HG03108 (cell line): ENCODE measurements around the gene UNC13B.

Experiments
- ATAC-seq: cut with Tn5 transposase; IDR thresholded peaks from one replicate; pipeline ENCODE4 v1.9.1; 2021; ENCODE audit warnings: moderate library complexity; ENCODE audit not compliant: unreplicated experiment

UNC13B gene

GRCh38 chr9:35272989-35273388 is 111.2 kb downstream of the UNC13B start:
- no peak for ATAC-seq

- no peak for ATAC-seq
Measured at GRCh38 chr9:35273591-35273990, 111.8 kb downstream of the UNC13B start.

- no peak for ATAC-seq
Measured at GRCh38 chr9:35274993-35275392, 113.2 kb downstream of the UNC13B start.

GRCh38 chr9:35277171-35277520 is 115.3 kb downstream of the UNC13B start:
- ATAC-seq: no peak

DNA sequence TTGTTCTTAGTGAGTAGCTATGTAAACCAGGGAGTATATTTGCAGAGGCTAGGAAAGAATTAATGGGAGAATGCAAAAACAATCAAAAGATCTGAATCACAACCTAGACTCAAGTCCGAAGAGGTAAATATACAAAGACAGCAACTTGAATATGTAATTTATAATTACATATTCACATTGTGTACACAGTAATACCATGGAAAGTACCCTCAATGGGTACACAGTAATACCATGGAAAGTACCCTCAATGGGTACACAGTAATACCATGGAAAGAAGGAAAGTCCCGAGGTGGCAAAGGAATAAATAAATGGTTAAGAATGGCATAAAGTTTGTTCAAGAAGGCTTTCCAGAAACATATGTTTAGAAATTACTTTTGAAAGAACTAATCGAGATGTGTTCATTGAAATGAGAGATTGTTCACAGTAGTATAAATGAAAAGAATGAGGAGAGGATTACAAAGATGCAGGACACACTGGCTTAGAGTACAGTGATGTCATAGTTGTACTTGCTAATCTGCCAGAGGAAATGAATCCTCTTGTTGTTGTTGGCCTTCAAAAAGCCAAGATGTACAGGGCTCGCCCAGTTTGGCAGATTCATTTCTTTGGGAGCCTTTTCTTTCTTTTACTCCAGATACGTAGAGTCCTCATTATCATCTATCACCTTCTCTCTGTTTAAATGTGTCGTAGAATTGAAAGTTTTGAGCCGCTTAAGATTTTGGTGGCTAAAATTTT is 116.0 kb downstream of the UNC13B start:
- ATAC-seq: no peak

DNA sequence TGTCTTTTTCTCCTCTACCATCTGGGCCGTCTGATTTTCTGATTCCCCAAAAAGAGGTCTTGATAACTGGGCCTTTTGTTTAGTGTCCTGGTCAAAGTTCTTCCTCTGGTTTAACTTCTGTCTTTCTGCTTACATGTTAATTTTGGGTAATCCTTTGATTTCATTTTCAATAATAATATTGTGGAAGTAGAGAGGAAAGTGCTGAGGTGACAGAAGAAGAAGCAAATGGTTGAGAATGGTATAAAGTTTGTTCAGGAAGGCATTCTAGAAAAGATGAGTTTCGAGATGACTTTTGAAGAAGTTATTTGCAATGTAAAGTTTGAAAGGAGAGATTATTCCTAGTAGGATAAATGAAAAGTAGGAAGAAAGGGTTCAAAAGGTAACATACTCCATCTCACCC is 118.1 kb downstream of the UNC13B start:
- no peak for ATAC-seq

GRCh38 chr9:35280399-35280798 is 118.6 kb downstream of the UNC13B start:
- ATAC-seq: no peak

- ATAC-seq: no peak
Measured at GRCh38 chr9:35285731-35286130, 123.9 kb downstream of the UNC13B start.

DNA sequence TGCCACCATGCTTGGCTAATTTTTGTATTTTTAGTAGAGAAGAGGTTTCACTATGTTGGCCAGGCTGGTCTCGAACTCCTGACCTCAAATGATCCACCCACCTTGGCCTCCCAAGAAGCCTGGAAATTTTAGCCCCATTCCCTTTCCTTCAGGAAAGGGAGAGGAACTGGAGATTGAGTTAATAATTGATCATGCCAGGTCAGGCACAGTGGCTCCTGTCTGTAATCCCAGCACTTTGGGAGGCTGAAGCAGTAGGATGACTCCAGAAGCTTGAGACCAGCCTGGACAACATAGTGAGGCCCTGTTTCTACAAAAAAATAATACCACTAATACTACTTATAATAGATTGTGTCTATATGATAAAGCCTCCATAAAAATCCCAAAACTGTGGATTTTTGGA is 124.6 kb downstream of the UNC13B start:
- ATAC-seq: no peak

DNA sequence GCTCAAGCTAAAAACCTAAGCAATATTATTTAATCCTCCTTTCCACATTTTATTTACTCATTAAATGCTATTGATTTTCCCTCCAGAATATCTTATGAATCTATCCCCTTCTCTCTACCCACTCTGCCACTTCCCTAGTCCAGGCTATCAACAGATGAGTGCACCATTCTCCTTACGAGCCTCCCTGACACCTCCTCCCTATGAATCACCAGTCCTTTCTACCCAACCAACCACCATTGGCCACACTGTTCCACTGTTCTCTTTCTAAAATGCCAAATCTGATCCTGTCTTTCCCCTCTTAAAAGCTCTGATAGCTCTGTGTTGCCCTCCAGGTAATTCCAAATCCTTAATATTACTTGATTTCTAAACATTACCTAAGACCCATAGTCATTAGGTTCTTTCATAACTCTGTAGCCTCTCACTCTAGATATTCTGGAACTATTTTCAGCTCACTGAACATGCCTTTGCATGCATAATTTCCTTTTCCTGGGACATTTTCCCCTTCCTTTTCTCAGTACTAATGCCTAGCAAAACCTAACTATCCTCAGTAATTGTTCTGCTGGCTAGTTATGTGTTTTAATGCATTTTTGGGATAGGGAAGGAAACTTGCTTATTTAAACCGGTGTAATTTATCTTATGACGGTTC is 126.3 kb downstream of the UNC13B start:
- ATAC-seq: no peak

- no peak for ATAC-seq
Measured at GRCh38 chr9:35288778-35289177, 127.0 kb downstream of the UNC13B start.

GRCh38 chr9:35293376-35293964 is 131.7 kb downstream of the UNC13B start:
- no peak for ATAC-seq

GRCh38 chr9:35294066-35294465 is 132.3 kb downstream of the UNC13B start:
- ATAC-seq: no peak

DNA sequence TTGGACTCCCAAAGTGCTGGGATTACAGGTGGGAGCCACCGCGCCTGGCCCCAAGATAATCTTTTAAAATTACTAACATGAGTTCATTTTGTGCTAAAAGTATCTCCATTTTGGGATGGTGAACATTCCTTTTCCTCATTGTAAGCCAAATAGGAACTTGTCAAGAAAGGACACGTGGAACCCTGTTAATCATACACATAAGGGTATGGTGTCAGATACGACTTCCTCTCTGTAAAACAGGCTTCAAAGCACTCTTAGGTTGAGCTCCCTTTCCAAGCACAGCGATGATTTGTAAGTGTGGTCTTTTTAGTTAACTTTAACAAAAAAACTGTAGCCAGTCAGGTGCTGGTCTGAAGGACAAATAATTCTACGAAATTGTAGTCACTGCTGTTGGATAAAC is 132.7 kb downstream of the UNC13B start:
- no peak for ATAC-seq

- no peak for ATAC-seq
Measured at GRCh38 chr9:35295369-35296036, 133.7 kb downstream of the UNC13B start.

DNA sequence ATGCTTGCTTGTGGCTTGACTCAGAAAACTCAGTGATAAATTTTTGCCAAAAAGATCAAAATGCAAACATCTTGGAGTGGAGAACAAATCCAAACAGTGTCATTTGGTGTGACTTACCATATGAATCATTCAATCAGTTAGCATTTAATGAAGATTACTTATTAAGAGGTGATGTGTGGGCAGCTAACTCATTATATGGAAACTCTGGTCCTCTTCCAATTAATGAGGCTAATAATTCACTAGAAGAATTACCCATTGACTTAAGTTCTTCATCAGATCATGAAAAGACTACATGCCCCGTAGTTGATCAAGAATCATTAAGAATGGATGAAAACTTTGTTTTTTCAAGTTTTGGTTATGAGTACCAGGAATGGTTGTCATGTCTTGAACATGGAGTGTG is 141.8 kb downstream of the UNC13B start:
- no peak for ATAC-seq

- ATAC-seq: no peak
Measured at GRCh38 chr9:35306283-35306682, 144.5 kb downstream of the UNC13B start.

DNA sequence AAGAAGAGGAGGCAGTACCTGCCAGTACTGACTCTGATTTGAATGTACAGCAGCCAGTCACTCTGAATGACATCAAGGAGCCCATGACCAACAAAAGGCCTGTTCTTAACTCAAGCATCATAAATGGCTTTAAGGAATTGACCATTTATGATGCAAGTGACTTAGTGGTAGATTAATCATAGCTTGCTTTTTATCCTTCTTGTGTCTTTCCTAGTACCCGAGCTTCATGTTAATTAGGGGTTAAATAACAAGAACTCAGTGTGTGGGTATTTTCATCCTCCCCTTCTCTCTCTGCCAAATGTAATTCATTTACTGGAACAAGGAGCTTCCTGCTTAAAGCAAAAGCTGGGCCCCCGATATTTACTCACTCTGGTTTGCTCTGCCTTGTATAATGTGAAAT is 146.5 kb downstream of the UNC13B start:
- no peak for ATAC-seq

DNA sequence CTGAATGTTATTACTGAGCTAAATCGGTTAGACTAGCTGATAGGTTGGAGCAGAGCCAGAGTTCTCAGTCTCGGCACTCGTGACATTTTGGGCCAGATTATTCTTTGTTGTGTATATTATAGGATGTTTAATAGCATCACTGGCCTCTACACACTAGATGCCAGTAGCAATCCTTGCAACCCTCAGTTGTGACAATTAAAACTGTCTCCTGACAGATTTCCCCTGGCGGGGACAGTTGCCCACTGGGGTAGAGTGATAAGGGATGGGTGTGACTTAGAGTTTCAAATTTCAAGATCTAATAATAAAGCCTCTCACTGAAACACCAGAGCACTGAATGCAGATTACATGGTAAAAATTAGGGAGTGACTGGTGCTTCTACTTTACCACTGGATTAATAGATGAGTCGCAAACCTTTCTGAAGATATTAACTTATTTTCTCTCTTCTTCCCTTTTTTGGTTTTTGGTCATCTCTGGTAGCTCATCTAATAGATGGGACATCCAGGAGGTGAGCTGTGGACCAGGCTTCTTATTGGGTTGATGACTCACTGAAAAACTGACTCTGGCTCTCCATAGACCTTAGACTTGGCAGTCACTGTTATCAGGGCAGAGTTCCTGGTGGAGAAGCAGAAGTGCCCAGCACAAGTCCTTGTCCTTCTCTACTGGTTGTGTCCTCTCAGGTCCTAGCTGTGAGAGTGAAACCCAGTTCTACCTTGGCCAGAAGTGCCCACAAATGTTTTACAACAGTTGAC is 150.3 kb downstream of the UNC13B start:
- ATAC-seq: no peak

DNA sequence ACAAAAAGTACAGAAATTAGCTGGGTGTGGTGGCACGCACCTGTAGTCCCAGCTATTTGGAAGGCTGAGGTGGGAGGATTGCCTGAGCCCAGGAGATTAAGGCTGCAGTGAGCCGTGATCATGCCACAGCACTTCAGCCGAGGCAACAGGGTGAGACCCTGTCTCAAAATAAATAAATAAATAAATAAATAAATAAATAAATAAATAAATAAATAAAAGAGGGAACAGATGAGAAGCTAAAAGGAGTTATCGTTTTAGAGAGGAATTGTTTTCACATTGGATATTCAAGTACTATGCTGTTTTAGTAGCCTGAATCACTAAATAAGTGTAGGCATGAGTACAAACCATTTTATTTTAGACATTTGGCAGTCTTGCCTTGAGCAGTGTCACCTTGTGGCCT is 151.7 kb downstream of the UNC13B start:
- no peak for ATAC-seq

DNA sequence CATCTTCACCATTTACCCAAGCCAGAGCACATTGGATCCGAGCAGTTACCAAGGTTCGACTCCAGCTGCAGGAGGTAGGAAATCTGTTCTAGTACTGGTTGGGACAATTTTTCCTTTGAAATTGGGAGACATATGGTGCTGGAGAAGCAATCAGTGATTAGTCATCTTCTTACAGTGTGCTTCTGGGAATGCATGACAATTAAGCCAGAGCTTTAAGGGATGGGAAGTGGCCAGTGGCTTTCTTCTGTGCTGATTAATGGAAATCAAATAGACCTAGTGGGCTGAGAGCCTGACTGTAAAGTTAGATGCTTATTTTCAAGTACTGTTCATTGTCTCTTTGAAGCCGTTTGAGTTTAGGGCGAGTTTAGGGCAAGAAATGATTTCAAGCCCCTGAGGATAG is 152.1 kb downstream of the UNC13B start:
- no peak for ATAC-seq
